Endothelial cell of umbilical vein (primary cell): ENCODE data around the gene METTL8.

Experiments used
- CTCF ChIP-seq, 2 donors: IDR thresholded peaks; 1 replicate in 1 of 2; 2 replicates in 1 of 2; pipeline ENCODE4 v1.5.1; 2011; ENCODE audit warnings: low read length in 2 of 2, mild to moderate bottlenecking in 2 of 2, moderate library complexity in 2 of 2, control low read depth in 1 of 2, inconsistent platforms in 1 of 2, low read depth in 1 of 2; ENCODE audit not compliant: insufficient read depth in 1 of 2; ENCODE audit errors: extremely low read depth in 1 of 2
- EZH2 ChIP-seq: IDR thresholded peaks from 2 replicates; pipeline ENCODE4 v1.6.1; 2012; ENCODE audit warnings: borderline replicate concordance, low read depth, mild to moderate bottlenecking, moderate library complexity, low read length, inconsistent platforms; ENCODE audit not compliant: severe bottlenecking
- FOS ChIP-seq: IDR thresholded peaks from 2 replicates; pipeline ENCODE4 v1.6.1; 2011; ENCODE audit warnings: mild to moderate bottlenecking, low read length, moderate library complexity, borderline replicate concordance; ENCODE audit not compliant: insufficient read depth
- GATA2 ChIP-seq: IDR thresholded peaks from 2 replicates; pipeline ENCODE4 v1.7.0; 2011; ENCODE audit warnings: low read depth, mild to moderate bottlenecking, moderate library complexity, mixed read lengths, low read length; ENCODE audit not compliant: insufficient read length, insufficient read depth
- MAX ChIP-seq: IDR thresholded peaks from 2 replicates; pipeline ENCODE4 v1.6.1; 2011; ENCODE audit not compliant: insufficient read depth, insufficient read length
- MYC ChIP-seq: IDR thresholded peaks from one replicate; pipeline ENCODE4 v1.6.1; 2011; ENCODE audit warnings: mild to moderate bottlenecking, low read depth, low read length
- POLR2AphosphoS5 ChIP-seq: IDR thresholded peaks from 2 replicates; pipeline ENCODE4 v1.6.1; 2012; ENCODE audit warnings: low read depth, mild to moderate bottlenecking, control low read depth, low read length, moderate library complexity; ENCODE audit not compliant: insufficient read depth

- TF ChIP-seq CTCF (IDR thresholded peaks at IDR 0.05; ENCODE audit: extremely low read depth in 1 of 2, insufficient read depth in 1 of 2, low read depth in 1 of 2, low read length in 2 of 2), result no peak
- TF ChIP-seq EZH2, result no peak
- TF ChIP-seq POLR2AphosphoS5, result no peak
- no peak for TF ChIP-seq MYC
- no peak for TF ChIP-seq MAX
- TF ChIP-seq FOS, result no peak
- TF ChIP-seq GATA2, result no peak
Measured at GRCh38 chr2:171404719-171405118, 29.1 kb downstream of the METTL8 start.
